ENCODE data around the gene RGS5. TPM values are rescaled to one million over a fixed set of nuclear protein-coding genes. Genes with fewer than 3 reads are reported as not detected.

The RGS5 gene
- total RNA-seq, 1 experiment from 2014 or later = 4.6 TPM

DNA sequence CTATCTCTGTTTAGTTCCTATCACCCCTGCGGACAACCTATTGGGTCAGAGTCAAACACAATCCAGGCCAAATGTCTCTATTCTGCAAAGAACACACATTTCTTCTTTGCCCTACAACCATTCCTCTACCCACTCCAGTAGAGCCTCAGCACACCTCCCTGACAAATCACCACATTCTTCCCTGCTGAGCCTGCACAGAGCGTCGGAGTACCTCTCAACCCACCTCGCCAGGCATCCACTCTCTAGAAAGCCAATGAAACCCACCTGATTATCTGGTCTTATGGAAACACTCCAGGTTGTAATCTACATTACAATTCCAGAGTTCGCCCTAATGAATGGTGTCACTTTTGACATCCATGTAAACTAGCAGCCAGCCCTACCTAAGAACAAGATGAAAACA lies 47.1 kb downstream of the RGS5 start:
- Histone ChIP-seq H4K20me1 (ENCODE audit: insufficient read depth) (no peaks in the 10 kb centered on the region), H3K4me3 (replicated peaks in 1 of 2; ENCODE audit: low read depth in 1 of 2, low read length in 2 of 2) (no peak overlapping the region), H3K4me1 (ENCODE audit: control insufficient read depth in 1 of 2, insufficient read depth in 2 of 2, low read length in 2 of 2) (no peaks in the 10 kb centered on the region), H2AFZ (ENCODE audit: low read depth, low read length, poor library complexity, severe bottlenecking) (no peak overlapping the region), H3K79me2 (ENCODE audit: insufficient read depth, low read length) (no peaks in the 10 kb centered on the region), H3K4me2 (ENCODE audit: low read length) (no peak overlapping the region), H3K36me3 (ENCODE audit: control insufficient read depth in 1 of 2, insufficient read depth in 2 of 2, low read length in 2 of 2) (no peaks in the 10 kb centered on the region), H3K9ac (ENCODE audit: low read length) (no peak overlapping the region), H3K27me3 (ENCODE audit: insufficient read depth, low read length) (no peaks in the 10 kb centered on the region), H3K9me3 (ENCODE audit: control insufficient read depth in 1 of 2, insufficient read depth in 1 of 2, low read depth in 1 of 2, low read length in 2 of 2) (no peaks in the 10 kb centered on the region), H3K9me2 (ENCODE audit: insufficient read depth) (no peaks in the 10 kb centered on the region), H3K27ac (ENCODE audit: low read depth, low read length) (no peak overlapping the region)
- RAD21 ChIA-PET (ENCODE audit: low non-redundant PET in 1 of 2, low total read pairs in 2 of 2, uncharacterized antibody in 2 of 2, unreplicated experiment in 2 of 2) = no interaction called here
- no peak for ATAC-seq
- intact Hi-C loops (cut with micrococcal nuclease) = no loop called here
- TF ChIP-seq, protein P1, sequence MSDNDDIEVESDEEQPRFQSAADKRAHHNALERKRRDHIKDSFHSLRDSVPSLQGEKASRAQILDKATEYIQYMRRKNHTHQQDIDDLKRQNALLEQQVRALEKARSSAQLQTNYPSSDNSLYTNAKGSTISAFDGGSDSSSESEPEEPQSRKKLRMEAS (IDR thresholded peaks at IDR 0.05) = no peak
- no peak for TF ChIP-seq ZFX (IDR thresholded peaks at IDR 0.05)
- TF ChIP-seq SP1 (IDR thresholded peaks at IDR 0.05; ENCODE audit: low read depth) = no peak
- no peak for TF ChIP-seq YY1 (IDR thresholded peaks at IDR 0.05; ENCODE audit: extremely low read depth, insufficient replicate concordance, low read depth, low read length)
- TF ChIP-seq, protein P2, sequence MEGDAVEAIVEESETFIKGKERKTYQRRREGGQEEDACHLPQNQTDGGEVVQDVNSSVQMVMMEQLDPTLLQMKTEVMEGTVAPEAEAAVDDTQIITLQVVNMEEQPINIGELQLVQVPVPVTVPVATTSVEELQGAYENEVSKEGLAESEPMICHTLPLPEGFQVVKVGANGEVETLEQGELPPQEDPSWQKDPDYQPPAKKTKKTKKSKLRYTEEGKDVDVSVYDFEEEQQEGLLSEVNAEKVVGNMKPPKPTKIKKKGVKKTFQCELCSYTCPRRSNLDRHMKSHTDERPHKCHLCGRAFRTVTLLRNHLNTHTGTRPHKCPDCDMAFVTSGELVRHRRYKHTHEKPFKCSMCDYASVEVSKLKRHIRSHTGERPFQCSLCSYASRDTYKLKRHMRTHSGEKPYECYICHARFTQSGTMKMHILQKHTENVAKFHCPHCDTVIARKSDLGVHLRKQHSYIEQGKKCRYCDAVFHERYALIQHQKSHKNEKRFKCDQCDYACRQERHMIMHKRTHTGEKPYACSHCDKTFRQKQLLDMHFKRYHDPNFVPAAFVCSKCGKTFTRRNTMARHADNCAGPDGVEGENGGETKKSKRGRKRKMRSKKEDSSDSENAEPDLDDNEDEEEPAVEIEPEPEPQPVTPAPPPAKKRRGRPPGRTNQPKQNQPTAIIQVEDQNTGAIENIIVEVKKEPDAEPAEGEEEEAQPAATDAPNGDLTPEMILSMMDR (IDR thresholded peaks at IDR 0.05 in 2 of 3, conservative IDR thresholded peaks at IDR 0.05 in 1 of 3; ENCODE audit: borderline replicate concordance in 1 of 3, insufficient read depth in 1 of 3, low read depth in 2 of 3, low read length in 2 of 3) = no peak
- no peak for TF ChIP-seq ZNF274 (IDR thresholded peaks at IDR 0.05; ENCODE audit: low read depth, low read length)
- DNase-seq (ENCODE audit: low read depth, low spot score) = no peak
- CTCF ChIA-PET = no interaction called here
- BruUV-seq (replicated peaks) = no TSS peak
- POLR2A ChIA-PET = no interaction called here

DNA sequence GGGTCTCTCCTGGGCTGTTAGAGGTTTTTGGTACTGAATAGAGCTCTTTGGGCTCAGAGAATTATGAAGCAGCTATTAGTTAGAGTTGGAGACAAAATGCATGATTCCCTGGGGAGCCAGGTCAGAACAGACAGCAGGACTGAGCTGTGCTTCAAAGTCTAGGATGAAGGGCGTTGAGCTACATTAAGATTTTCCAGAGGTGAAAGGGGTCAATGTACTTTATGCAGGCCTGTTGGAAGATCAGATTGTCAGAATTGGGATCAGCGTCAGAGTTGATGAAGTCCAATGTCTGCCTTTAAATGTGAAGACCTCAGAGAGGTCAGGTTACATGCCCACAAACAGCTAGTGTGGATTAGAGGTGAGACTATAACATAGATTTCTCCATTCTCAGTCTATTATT lies 53.8 kb downstream of the RGS5 start:
- Histone ChIP-seq H3K27me3 (ENCODE audit: insufficient read depth, low read length) (no peaks in the 10 kb centered on the region), H3K4me3 (replicated peaks in 1 of 2; ENCODE audit: low read depth in 1 of 2, low read length in 2 of 2) (no peak overlapping the region), H3K9me3 (ENCODE audit: control insufficient read depth in 1 of 2, insufficient read depth in 1 of 2, low read depth in 1 of 2, low read length in 2 of 2) (no peaks in the 10 kb centered on the region), H3K27ac (ENCODE audit: low read depth, low read length) (no peak overlapping the region), H3K9me2 (ENCODE audit: insufficient read depth) (no peaks in the 10 kb centered on the region), H2AFZ (ENCODE audit: low read depth, low read length, poor library complexity, severe bottlenecking) (no peak overlapping the region), H4K20me1 (ENCODE audit: insufficient read depth) (no peaks in the 10 kb centered on the region), H3K9ac (ENCODE audit: low read length) (no peak overlapping the region), H3K79me2 (ENCODE audit: insufficient read depth, low read length) (no peaks in the 10 kb centered on the region), H3K4me1 (ENCODE audit: control insufficient read depth in 1 of 2, insufficient read depth in 2 of 2, low read length in 2 of 2) (no peaks in the 10 kb centered on the region), H3K4me2 (ENCODE audit: low read length) (no peak overlapping the region), H3K36me3 (ENCODE audit: control insufficient read depth in 1 of 2, insufficient read depth in 2 of 2, low read length in 2 of 2) (no peaks in the 10 kb centered on the region)
- no TSS peak for BruUV-seq (replicated peaks)
- RAD21 ChIA-PET (ENCODE audit: low non-redundant PET in 1 of 2, low total read pairs in 2 of 2, uncharacterized antibody in 2 of 2, unreplicated experiment in 2 of 2) = no interaction called here
- TF ChIP-seq CEBPB (IDR thresholded peaks at IDR 0.05; ENCODE audit: low read depth) (no peak), RAD21 (IDR thresholded peaks at IDR 0.05; ENCODE audit: low read depth) (no peak), POLR2A (IDR thresholded peaks at IDR 0.05; ENCODE audit: borderline replicate concordance, extremely low read depth, insufficient read depth, insufficient read length) (no peak), TCF7L2 (IDR thresholded peaks at IDR 0.05; ENCODE audit: borderline replicate concordance, extremely low read depth, insufficient read depth, insufficient read length) (no peak), POLR2AphosphoS5 (IDR thresholded peaks at IDR 0.05; ENCODE audit: low read depth, low read length) (no peak)
- TF ChIP-seq, protein P2 (IDR thresholded peaks at IDR 0.05 in 2 of 3, conservative IDR thresholded peaks at IDR 0.05 in 1 of 3; ENCODE audit: borderline replicate concordance in 1 of 3, insufficient read depth in 1 of 3, low read depth in 2 of 3, low read length in 2 of 3) = no peak
- CTCF ChIA-PET = interaction anchor here (1.4 kb wide), 1 partner anchor 300 kb away, joined by 3 read pairs; no protein-coding TSS in a partner anchor
- intact Hi-C loops (cut with micrococcal nuclease) = no loop called here
- POLR2A ChIA-PET = no interaction called here
- ATAC-seq (no peak), DNase-seq (ENCODE audit: low read depth, low spot score) (no peak)

Data from HCT116 (cell line).